NCI-H2107 treated with DMSO at 0.1 percent for 48 hours (cell line): ENCODE results near the gene PIP5K1C.

Experiments used
- DNase-seq: peaks from one replicate; lab custom pipeline; 2025; ENCODE audit not compliant: unreplicated experiment; lab: John Stamatoyannopoulos, UW

Gene PIP5K1C

DNA sequence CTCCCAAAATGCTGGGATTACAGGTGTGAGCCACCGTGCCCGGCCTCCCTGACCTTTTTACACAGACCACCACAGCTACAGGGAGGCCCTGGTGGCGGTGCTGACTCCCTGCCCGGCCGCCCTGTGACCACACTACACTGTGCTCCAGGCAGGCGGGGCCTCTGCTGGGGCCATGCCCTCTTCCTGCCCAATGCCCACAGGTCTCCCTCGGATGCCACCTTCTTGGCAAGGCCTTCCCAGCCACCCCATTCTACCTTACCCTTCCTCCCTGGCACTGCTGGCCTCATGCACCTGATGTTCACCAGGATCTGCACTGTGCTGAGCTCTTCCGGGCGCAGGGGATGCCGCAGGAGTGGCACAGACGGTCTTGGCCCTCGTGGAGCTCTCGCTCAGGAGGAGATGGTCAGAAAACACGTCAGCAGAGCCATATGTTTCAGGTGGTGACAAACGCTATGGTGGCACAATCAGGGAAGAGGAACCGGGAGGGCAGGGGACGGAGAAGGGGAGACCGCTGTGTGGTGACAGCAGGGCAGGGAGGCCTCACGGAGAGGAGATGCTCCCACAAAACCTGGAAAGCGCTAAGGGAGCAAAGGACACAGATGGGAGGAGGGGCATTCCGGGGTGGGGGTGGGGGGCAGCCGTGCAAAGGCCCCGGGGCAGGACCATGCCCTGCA lies 4.1 kb downstream of the PIP5K1C start:
- DNase-seq: no peak

DNA sequence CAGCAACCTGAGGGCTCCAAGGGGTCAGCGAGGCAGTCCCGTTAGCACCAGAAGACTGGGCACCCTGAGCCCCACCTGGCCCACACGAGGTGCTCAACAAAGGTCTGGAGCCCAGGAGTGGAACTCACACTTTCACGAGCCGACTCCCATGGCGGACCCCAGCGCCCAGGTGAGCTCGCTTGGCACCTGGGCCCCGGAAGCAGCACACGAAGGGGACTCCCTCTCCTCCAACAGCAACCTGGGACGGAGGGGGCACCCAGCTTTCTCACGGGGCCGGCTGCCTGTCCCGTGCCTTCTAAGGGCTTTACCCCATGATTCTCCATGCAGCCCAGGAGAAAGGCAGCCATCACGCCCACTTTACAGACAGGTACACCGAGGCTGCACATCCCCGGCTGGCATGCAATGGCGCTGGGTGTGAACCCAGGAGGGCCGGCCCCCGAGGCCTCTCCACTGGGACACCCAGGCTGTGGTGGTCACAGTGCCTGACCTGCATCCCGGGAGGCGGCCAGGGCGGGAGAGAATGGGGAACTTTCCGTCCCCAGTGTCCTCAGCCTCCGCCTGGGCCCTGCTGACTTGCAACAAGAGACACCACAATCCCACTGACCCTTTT lies 5.0 kb downstream of the PIP5K1C start:
- DNase-seq: no peak

DNA sequence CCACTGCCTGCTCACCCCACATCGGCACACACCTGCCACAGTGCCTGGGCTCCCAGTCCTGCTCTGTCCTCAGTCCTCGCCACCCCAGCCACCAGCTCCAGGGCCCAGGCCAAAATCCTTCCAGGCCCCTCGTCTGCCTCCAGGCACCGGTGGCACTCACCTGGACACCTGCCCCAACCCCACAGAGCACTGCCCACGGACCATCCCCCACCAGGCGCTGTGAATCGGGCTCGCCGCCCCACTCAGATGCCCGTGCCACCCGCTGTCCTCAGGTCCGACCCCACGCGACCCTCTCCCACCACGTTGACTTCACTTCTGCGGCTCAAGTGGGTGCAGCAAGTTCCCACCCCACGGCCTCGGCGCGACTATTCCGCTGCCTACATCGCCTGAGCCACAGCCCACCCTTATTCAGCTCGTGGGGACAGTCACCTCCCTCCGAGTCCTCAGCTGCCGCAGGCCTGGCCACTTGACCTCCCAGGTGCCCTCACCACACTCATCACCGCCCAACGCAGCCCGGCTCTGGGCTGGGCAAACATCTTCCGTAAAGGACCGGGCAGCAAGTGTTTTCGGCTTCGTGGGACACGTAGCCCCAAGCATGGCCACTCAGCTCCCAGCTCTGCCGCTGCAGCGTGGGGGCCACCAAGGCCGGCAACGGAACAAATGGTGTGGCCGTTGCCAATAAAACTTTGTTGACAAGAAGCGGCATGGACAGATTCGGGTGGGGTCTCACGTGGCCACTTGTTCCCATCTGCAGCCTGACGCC lies 5.7 kb downstream of the PIP5K1C start:
- DNase-seq: no peak

DNA sequence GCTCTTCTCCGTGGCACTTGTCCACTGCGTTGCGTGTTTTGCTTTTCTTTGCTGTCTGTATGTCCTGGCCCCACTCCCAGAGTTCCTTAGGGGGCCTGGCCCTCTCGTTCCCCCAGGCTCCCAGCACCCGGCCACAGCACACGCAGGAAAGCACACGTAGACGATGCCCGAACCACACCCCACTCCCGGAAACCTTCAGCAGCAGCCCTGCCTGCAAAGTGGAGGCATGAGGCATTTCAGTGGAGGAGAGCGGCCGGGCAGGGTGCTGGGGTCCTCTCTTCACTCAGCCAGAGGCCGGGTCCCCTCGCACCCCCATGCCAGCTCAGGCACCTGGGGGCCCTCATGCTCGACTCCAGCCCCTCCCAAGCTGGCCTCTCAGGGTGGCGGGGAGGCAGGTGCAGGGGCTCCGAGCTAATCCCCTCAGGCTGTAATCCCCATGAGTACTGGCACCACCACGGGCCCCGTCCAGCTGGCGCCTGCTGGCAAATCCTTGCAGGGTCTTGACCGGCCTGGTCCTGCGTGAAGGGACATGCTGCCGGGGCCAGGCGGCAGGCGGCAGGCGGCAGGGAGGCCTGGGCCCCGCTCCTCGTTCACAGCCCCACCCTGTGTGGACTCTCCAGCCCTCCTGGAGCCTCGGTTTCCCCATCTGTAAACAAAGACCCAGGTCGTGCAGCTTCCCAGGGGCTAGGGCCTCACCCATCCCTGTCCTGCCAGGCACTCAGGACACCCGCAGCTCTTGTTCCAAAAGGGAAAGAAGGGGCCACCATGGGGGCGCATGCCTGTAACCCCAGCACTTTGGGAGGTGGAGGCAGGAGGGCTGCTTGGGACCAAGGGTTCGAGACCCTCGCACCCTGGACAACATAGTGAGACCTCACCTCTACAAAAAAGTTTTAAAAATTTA lies 7.0 kb downstream of the PIP5K1C start:
- no peak for DNase-seq

DNA sequence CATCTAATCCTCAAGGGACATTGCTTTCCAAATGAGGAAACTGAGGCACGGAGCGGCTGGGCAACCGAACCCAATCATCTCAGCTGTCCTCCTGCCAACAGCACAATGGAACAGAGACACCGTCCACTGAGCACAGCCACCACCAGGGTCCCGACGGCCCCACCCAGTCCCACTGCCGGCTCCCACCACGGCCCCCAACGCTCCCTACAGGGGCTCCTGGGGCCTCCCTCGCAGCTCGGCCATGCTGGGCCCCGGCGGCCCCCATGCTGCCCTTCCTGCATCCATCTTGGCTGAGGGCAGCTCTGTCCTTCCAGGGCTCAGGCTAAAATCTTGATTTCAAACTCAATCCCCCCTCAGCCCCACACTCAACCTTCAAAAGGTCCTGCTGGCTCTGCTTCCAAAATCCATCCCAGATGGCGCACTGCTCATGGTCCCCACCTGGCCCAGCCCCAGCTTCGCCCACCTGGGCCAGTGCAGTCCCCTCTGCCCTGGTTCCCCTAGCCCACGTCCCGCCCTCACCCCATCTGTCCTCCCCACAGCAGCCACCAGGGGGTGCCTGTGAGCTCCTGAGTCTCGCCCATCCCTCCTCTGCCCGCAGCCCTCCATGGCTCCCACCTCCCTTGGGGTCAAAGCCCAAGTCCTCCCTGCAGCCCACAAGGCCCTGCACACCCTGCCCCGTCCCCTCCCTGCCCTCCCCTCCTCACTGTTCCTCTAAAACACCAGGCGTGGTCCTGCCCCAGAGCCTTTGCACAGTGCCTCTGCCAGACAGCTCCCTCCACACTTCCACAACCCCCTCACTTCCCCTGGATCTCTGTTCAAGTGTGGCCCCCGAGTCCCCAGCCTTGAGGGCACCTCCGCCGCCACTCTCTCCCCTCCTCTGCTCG lies 7.9 kb downstream of the PIP5K1C start:
- DNase-seq: no peak

DNA sequence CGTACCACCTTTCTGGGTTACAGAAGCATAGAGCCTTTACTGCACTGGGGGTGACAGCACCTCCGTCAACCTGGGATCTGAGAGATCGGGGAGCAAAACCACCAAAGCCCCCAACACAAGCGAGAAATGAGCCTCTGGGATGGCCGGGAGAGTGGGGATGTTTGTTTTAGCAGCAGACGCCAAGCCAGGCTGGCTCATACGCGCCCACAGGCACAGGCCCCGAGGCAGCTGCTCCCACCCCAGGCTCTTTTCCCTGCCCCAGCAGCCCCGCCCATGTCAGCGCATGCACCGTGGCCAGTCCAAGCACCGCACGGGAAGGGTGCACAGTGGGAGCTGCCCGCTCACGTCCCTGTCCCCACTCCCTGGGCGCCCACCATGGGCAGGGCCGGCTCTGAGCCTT lies 8.5 kb downstream of the PIP5K1C start:
- DNase-seq: no peak

DNA sequence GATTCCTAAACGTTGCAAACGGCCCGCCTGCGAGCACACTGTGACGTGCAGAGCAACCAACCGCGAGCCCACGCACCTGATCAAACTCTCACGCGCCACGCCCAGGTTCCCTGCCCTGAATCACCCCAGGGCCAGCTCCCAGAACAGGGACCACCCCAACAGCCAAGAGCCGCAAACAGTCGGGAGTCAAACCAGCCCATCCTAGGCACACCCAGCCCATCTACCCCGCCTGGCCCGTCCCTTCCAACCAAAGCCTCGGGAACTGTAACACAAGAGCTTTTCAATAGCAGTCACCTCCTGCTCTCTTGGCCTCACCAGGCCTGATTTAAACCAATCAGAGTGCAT lies 8.9 kb downstream of the PIP5K1C start:
- no peak for DNase-seq

DNA sequence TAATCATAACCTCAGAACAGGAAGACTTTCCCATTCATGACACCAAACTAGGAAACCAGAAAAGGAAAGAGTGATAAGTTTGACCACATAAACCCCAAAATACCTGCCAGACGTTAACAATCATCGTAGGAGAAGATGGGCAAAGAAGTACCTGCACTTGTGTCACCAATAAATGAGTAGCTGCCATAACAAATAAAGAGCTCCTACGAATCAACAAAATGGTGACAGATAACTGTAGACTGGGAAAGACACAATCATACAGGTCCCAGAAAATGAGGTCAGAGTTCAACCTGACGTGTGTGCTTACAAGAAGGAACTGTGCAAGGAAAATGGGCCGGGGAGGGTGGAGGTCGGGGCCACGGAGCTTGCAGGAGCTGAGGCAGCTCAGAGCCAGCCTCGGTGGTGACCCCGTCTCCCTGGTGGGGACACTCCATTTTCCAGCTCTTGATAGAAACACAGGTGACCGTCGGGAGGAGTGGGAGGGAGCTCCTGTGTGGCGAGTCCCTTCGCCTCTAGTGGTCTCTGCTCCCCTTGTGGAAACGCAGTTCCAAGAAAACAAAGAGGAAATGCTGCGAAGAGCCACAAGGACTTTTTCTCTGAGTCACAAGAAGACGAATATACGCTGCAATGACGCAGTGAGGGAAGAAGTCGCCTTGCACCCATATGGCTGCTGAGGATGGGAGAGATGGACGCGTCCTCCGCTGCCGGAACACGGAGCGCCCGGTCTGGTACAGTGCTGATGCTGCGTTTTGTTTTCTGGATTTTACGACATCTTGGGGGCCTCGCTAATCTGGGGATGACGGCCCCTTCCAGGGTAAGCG lies 9.5 kb downstream of the PIP5K1C start:
- no peak for DNase-seq

DNA sequence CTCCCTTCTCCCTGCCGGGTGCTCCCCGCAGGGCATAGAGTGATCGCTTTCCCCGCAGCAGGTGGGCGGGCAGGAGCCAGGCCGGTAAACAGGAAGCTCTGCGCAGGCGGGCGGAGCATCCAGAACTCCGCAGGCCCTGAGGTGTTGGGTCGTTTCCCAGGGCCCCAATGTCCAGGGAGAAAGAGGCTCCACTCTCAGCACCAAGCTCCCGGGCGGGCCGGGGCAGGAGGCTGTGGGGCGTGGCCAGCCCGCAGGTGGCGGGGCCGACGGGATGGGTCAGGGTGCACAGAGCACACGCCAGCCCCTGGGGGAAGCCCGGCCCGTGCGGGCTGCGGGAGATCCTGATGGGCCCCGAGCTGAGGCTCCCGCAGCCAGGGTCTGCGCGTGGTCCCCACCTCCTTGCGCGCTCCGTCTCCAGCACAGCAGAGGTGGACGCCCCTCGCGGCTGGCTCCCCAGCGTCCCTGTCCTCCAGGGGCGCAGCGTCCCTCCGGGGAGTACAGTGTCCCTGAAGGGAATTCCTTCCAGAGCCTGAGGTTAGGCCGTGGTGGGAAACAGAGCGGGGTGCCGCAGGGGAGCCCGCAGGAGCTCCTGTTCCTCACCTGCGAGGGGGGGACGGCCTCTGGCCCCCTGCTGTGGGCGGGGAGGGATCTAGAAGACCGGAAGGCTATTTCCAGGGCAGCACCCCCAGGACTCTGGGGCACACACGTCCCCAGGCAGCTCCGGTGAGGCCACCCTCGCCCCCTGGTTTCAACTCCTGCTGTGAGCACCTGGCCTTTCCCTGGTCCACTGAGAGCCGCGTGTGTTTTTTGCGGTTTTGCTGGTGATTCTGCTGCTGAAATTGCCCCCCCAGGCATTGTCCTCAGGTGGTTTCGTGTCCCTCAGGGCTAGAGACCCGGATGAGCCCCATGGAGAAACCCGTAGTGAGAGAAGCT lies 12.2 kb downstream of the PIP5K1C start:
- DNase-seq: peak; percentile 87

DNA sequence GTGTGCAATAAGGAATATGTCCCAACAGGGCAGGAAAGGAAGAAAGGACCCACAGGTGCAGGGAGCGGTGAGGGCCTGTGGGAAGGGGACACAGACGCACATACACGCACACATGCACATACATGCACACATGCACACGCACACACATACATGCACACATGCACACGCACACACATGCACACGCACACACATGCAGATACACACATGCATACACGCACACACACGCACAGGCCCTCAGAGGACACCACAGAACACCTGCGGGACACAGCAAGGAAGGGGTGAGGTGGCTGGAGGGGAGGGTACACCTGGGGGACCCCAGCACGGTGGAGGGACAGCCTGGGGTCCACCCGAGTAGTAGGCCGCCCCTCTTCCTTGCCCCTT lies 12.9 kb downstream of the PIP5K1C start:
- DNase-seq: no peak

DNA sequence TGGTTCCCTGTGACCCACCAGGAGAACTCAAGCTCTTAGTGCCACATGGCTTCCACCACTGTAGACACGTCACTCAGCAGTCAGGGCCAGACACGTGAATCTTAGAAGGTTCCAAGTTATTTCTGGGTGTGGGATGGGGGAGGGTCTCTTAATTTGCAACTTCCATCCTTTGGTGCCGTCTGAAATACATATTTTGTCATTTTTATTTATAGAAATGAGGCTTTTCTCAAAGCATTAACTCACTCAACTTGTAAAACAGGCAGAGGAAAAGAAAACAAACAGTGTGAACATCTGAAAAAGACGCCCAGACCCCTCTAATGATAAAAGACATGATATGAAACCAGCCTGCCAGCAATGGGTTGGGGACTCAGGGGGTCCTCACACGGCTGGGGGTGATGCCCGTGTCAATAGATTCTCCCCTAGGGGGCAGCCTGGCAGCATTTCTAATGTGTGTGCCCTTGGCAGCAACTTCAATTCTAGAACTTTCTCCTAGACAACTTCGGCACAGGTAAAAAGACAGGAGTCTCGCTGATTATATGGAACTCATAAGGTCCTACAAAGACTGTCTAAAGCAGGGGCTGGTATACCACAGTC lies 15.4 kb downstream of the PIP5K1C start:
- DNase-seq: no peak

DNA sequence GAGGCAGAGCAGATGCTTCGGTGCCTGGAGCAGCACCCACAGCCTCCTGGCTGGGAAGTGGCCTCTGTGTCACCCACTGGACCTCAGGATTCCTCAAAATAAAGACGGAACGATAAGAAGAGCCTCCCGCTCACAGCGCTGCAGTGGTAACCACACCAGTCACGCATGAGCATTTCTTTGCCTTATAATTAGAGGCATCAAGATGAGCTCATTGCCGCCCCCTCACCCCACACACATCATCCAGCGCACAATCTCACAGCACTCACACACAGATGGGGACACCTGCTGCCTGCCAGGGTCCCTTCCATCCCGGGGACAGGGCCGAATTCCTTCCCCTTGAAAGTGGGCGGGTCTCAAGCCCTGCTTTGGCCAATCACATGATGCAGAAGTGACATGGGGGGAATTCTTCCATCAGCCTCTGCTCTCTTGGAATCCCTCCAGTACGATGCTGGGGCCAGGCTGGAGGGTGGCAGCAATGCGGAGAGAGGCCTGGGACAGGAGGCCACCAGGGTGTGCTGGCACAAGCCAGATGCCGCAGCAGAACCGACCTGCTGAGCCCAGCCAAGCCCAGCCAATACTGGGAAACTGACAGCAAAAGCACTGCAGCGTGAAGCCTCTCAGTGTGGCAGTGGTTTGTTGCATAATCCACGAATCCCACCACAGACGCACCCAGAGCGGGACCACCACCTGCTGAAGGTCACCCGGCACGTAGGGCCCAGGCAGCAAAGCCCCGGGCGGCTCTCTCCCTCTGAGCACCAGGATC lies 16.0 kb downstream of the PIP5K1C start:
- DNase-seq: no peak

DNA sequence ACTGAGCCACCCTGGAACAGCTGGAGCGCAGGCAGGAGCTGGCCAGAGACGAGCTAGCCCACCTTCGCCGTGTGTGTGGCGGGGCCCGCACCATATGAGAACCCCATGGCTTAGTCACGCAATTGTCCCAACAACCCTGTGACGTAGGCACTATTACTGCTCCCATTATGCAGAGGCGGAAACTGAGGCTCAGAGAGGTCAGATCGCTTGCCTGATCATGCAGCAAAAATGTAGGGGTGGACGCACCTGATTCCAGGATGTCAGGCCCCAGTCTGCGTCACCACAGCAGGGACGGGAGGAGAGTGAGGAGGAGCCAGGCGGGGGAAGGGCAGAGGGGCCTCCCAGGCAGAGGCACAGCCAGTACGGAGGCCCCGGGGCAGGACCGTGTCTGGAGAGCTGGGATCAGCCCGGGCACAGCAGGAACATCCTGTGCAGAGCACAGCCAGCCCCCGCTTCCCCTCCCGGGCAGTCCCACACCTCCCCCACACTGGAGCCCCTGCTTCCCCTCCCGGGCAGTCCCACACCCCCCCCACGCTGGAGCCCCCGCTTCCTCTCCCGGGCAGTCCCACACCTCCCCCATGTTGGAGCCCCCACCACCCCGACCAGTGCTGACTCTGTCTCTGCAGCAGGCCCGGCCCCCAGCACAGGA lies 16.7 kb downstream of the PIP5K1C start:
- DNase-seq: no peak

DNA sequence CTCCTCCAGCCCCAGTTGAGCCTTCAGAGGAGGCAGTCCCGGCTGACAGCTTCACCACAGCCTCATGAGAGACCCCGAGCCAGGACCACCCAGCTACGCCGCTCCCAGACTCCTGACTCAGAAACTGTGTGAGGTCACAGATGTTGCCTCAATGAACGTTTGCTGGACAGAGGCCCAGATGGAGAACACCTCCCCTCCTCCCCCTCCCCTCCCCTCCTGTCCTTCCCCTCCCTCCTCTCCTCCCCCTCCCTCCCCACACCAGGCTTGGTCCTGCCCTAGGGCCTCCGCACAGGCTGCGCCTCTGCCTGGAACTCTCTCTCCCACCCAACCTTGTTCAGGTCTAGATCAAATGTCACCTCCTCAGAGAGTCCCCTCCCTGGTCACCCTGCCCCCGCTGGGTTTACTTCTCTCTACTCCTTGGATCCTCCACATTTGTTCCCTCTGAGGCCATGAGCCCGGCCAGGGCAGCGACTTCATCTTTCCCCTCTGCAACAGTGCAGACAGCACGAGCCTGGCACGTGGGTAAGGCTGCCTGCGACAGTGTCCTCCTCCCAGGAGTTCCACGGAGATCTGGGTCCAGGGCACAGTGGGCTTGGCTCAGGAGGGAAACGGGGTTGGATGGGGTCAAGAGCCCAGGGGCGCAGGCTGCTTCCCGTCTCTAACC lies 17.4 kb downstream of the PIP5K1C start:
- DNase-seq: no peak

DNA sequence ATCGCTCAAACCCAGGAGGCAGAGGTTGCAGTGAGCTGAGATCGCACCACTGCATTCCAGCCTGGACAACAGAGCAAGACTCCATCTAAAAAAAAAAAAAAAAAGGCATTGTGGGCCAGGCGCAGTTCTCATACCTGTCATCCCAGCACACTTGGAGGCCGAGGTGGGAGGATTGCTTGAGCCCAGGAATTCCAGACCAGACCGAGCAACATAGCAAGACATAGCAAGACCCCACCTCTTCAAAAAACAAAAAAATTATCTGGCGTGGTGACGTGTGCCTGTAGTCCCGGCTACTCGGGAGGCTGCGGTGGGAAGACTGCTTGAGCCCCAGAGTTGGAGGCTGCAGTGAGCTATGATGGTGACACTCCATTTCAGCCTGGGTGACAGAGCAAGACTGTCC lies 18.0 kb downstream of the PIP5K1C start:
- DNase-seq: no peak

DNA sequence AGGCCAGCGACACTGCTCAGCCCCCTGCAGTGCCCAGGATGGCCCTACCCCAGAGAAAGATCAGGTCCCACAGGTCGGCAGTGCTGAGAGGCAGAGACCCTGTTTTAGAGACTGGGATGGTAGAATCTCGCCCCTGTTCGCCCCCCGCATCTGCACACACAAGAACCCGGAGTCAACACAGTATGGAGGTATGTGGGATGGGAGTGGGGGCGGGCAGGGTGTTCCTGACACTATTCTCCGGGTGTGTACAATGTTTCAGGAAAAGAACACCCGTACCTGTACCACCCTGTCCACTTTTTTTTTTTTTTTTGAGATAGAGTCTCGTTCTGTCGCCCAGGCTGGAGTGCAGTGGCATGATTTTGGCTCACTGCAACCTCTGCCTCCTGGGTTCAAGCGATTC lies 19.3 kb downstream of the PIP5K1C start:
- no peak for DNase-seq
